PC-3 (cell line): ENCODE measurements around the gene HHIPL1.

ENCODE experiments used
- CTCF ChIP-seq: fragments of 300-600 bp; sonication (generic); conservative IDR thresholded peaks from 2 replicates; pipeline ENCODE4 v1.5.1; 2017; ENCODE audit warnings: antibody characterized with exemption, low read depth, mild to moderate bottlenecking, low read length
- EZH2 ChIP-seq: fragments of 300-600 bp; sonication (generic); IDR thresholded peaks from one replicate; pipeline ENCODE4 v1.6.1; 2017; ENCODE audit warnings: antibody characterized with exemption, mild to moderate bottlenecking, low read length; ENCODE audit not compliant: unreplicated experiment
- EZH2phosphoT487 ChIP-seq: fragments of 300-600 bp; sonication (generic); IDR thresholded peaks from 2 replicates; pipeline ENCODE4 v1.6.1; 2018; ENCODE audit warnings: mild to moderate bottlenecking, antibody characterized with exemption, low read length, borderline replicate concordance

GRCh38 chr14:99721792-99722516 is 77.0 kb downstream of the HHIPL1 start:
- TF ChIP-seq EZH2 (no peak), EZH2phosphoT487 (no peak), CTCF (no peak)
